ENCODE data around the gene PAAF1.
"Not testable (repeated sequence)": the region's sequence is repeated elsewhere in the genome, so short reads cannot be mapped to it uniquely, and the experiment has no call there.

The PAAF1 gene

DNA sequence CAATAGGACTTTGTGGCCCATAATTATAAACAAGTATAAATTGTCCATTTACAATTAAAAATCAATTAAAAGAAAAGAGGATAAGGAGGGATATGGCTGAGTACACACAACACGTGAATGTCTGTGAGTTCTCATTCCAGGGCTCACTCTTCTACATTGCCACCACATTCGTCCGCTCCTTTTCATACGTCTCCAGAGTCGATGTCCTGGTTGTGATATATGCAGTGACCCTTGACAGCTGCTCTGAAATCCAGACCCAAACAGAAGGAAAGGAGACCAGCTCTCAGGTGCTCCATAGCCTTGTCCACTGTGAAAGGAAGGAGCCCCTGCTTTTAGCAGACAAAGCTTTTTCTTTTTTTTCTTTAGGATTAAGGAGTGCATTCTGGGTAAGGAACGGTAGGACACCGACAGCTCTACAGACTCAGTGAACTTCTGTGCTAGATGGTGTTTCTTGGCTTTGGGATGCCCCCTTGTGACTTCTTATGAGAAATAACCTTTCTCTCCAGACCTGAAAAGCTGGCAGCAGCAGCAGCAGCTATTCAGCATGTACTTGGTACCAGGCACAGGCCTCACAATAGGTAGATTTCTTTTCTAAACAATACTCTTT lies 54.3 kb downstream of the PAAF1 start:
- peak; percentile 91 for DNase-seq (ENCODE audit: low read depth)
- TF ChIP-seq, protein P1, sequence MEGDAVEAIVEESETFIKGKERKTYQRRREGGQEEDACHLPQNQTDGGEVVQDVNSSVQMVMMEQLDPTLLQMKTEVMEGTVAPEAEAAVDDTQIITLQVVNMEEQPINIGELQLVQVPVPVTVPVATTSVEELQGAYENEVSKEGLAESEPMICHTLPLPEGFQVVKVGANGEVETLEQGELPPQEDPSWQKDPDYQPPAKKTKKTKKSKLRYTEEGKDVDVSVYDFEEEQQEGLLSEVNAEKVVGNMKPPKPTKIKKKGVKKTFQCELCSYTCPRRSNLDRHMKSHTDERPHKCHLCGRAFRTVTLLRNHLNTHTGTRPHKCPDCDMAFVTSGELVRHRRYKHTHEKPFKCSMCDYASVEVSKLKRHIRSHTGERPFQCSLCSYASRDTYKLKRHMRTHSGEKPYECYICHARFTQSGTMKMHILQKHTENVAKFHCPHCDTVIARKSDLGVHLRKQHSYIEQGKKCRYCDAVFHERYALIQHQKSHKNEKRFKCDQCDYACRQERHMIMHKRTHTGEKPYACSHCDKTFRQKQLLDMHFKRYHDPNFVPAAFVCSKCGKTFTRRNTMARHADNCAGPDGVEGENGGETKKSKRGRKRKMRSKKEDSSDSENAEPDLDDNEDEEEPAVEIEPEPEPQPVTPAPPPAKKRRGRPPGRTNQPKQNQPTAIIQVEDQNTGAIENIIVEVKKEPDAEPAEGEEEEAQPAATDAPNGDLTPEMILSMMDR (IDR thresholded peaks at IDR 0.05; ENCODE audit: low read length, missing control alignments) = peak; percentile 53

DNA sequence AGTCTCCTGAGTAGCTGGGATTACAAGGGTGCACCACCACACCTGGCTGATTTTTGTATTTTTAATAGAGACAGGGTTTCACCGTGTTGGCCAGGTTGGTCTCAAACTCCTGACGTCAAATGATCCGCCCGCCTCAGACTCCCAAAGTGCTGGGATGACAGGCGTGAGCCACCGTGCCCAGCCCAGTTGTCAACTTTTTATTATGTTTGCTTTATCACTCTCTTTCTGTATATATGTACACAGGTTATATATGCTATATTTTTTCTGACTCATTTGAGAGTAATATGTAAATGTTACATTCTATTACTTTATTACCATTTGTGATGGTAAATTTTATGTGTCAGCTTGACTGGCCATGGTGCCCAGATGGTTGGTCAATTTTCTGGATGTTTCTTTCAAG lies 55.2 kb downstream of the PAAF1 start:
- DNase-seq (ENCODE audit: low read depth) = no peak
- H3K4me3 ChIP-seq (replicated peaks; ENCODE audit: low read depth, low read length) = no peak overlapping the region
- TF ChIP-seq, protein P1 (IDR thresholded peaks at IDR 0.05; ENCODE audit: low read length, missing control alignments) = no peak

More for the DNA sequence above, 54.3 kb downstream of the PAAF1 start:
- H3K4me3 ChIP-seq (replicated peaks; ENCODE audit: low read depth, low read length) = no peak overlapping the region

DNA sequence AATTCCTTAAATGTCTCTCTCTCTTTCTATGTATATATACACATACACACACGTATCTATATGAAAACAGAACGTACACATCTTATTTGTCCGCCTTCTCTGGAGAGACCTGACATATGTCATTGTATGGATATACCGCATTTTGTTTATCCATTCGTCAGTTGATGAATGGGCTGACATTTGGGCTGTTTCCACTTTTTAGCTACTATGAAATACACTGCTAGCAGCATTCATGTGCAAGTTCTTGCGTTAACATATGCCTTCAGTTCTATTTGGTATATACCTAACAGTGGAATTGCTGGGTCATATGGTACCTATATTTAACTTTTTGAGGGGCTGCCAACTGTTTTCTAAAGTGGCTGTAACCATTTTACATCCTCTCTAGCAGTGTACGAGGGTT lies 56.0 kb downstream of the PAAF1 start:
- TF ChIP-seq, protein P1 (IDR thresholded peaks at IDR 0.05; ENCODE audit: low read length, missing control alignments) = no peak
- DNase-seq (ENCODE audit: low read depth) = no peak
- no peak overlapping the region for H3K4me3 ChIP-seq (replicated peaks; ENCODE audit: low read depth, low read length)

DNA sequence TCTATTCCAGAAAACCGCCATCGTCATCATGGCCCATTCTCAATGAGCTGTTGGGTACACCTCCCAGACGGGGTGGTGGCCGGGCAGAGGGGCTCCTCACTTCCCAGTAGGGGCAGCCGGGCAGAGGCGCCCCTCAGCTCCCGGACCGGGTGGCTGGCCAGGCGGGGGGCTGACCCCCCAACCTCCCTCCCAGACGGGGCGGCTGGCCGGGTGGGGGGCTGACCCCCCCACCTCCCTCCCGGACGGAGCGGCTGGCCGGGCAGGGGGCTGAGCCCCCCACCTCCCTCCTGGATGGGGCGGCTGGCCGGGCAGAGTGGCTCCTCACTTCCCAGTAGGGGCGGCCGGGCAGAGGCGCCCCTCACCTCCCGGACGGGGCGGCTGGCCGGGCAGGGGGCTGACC lies 59.2 kb downstream of the PAAF1 start:
- H3K4me3 ChIP-seq (replicated peaks; ENCODE audit: low read depth, low read length); DNase-seq (ENCODE audit: low read depth): not testable (repeated sequence)

DNA sequence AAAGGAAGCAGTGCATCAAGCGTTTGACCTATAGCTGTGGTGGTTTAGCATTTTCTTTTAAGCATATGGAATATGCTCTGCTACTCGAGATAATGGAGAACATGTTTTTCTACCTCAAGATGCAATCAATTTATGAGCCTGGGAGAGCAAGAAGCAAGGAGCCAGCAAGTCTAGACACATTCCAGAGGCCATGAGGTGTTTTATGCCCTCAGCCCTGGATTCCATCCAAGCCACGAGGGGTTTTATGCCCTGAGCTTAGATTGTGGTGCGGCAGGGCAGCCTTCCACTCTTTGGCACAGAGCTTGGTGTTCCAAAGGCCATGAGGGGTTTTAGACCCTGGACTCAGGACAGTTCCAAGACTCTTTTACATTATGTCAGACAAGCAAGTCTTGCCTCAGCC lies 62.3 kb downstream of the PAAF1 start:
- no peak for DNase-seq (ENCODE audit: low read depth)
- TF ChIP-seq, protein P1 (IDR thresholded peaks at IDR 0.05; ENCODE audit: low read length, missing control alignments) = no peak
- H3K4me3 ChIP-seq (replicated peaks; ENCODE audit: low read depth, low read length) = no peak overlapping the region

DNA sequence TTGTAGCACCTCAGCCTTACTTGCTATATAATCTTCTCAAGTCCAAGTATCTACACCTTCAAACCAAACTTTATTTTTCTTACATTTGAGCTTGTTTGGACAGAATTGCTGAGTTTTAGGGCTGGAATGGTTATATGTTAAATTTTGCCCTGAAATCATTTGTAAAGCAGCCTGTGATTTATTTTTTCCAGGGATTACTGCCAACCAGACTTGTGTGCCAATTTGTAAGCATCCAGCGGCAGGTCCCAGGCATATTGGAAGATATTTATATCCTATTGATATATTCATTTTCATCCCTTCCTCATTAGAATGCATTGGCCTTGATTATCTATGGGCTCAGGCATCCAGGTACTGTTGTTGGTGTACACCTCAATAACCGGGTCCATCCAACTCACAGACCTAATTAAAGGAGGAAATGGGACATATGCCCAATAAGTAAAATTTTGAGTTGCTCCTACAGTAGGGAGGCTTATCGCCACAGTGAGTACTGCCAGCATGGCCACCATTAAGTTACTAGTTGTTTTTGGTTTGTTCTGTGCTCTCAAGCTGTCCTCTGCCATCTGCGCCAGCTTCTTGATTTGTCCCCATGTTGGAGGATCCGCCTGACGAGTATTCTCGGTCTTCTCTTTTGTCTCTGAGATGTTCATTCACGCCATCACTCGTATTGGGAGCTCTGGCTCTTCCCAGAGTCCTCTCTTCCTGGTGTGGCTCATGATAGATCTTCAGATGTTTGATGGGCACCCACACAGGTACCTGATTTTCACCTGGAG lies 64.2 kb downstream of the PAAF1 start:
- DNase-seq (ENCODE audit: low read depth) = no peak
- TF ChIP-seq, protein P1 (IDR thresholded peaks at IDR 0.05; ENCODE audit: low read length, missing control alignments) = no peak
- no peak overlapping the region for H3K4me3 ChIP-seq (replicated peaks; ENCODE audit: low read depth, low read length)

DNA sequence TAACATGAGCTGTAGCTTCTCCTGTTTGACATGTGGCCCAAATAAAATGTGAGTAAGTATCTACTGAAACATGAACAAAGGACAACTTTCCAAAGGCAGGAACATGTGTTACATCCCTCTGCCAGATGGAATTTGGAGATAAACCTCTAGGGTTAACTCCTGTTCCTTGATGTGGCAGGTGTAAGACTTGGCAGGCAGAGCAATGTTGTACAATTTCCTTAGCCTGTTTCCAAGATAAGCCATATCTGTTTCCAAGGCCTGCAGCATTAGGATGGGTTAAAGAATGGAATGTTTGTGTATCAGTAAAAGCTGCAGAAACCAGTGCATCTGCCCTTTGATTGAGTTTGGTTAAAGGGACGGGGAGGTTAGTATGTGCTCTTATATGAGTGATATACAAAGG lies 65.2 kb downstream of the PAAF1 start:
- H3K4me3 ChIP-seq (replicated peaks; ENCODE audit: low read depth, low read length) = no peak overlapping the region
- TF ChIP-seq, protein P1 (IDR thresholded peaks at IDR 0.05; ENCODE audit: low read length, missing control alignments) = no peak
- DNase-seq (ENCODE audit: low read depth) = no peak

Data from fibroblast of pulmonary artery (primary cell).